GM10266 (cell line): ENCODE data around the gene WNT3A.

Experiments used
- DNase-seq: peaks from one replicate; pipeline ENCODE4 v3.0.0; 2012; ENCODE audit errors: extremely low spot score
- TF ChIP-seq, protein P1 (sequence below): IDR thresholded peaks from 2 replicates; pipeline ENCODE4 v1.5.1; 2012; ENCODE audit warnings: mild to moderate bottlenecking, low read depth; ENCODE audit not compliant: control insufficient read depth, insufficient read depth; ENCODE audit errors: missing control alignments

Gene WNT3A

DNA sequence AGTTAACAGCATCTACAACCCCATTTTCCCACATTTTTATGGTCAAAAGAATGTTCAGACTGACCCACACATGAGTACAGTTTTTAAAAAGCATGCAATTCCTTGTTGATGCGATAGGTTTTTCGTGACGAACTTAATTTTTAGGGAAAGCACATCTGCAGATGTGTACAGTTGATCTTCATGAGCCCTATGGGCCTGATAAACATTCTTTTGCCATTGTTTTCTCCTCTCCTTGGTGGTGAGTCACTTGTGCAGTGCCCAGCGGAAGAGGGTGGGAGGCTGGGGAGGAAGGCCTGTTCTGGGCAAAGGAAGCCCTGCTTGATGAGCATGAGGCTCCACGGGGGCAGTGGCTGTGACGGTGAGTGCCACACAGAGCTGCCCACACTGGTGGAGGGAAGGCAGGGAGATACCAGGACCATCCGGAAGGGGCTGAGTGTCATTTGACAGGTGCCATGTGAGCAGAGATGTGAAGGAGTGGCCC lies 81.0 kb downstream of the WNT3A start:
- no peak for DNase-seq
- TF ChIP-seq, protein P1, sequence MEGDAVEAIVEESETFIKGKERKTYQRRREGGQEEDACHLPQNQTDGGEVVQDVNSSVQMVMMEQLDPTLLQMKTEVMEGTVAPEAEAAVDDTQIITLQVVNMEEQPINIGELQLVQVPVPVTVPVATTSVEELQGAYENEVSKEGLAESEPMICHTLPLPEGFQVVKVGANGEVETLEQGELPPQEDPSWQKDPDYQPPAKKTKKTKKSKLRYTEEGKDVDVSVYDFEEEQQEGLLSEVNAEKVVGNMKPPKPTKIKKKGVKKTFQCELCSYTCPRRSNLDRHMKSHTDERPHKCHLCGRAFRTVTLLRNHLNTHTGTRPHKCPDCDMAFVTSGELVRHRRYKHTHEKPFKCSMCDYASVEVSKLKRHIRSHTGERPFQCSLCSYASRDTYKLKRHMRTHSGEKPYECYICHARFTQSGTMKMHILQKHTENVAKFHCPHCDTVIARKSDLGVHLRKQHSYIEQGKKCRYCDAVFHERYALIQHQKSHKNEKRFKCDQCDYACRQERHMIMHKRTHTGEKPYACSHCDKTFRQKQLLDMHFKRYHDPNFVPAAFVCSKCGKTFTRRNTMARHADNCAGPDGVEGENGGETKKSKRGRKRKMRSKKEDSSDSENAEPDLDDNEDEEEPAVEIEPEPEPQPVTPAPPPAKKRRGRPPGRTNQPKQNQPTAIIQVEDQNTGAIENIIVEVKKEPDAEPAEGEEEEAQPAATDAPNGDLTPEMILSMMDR: no peak

DNA sequence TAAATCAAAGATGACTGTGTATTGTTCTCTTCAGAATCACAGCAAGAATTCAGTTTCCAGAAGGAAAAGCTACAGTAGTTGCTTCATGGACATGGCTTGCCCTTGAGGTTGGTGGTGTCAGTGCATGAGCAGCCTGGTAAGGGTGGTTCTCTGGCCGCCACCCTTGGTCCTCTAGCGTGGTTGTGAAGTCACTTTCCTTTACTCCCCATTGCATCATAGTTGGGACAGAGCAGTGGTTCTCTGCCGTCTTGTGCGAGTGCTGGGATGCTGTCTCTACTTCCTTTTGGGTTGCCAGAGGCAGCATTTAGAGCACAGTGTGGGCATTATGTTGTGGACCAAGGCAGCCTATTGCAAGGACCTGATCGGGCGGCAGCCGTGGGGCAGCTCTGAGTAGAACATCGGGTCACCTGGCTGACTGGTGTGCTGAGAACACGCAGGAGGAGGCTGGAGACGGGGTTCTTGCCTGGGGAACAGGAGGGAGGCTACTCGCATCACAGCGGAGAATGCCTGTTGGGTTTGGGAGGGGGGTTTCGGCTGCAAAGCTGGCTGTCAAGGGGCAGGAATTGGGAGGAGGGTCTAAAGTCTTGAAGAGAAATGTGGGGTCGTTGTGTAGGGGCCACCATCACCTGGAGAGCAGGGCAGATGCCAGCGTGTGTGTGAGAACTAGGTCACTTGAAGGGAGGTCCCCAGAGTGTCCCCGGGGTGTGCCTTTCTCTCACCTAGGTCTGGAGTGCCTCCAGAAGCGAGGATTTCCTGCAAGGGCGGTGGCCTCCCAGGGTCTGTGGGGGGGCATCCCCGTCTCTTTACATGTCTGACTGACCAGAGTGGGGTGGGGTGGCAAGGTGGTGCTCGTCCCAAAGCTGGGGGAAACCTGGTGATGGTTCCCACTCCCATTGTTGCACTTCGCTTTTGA lies 82.0 kb downstream of the WNT3A start:
- TF ChIP-seq, protein P1: no peak
- no peak for DNase-seq

DNA sequence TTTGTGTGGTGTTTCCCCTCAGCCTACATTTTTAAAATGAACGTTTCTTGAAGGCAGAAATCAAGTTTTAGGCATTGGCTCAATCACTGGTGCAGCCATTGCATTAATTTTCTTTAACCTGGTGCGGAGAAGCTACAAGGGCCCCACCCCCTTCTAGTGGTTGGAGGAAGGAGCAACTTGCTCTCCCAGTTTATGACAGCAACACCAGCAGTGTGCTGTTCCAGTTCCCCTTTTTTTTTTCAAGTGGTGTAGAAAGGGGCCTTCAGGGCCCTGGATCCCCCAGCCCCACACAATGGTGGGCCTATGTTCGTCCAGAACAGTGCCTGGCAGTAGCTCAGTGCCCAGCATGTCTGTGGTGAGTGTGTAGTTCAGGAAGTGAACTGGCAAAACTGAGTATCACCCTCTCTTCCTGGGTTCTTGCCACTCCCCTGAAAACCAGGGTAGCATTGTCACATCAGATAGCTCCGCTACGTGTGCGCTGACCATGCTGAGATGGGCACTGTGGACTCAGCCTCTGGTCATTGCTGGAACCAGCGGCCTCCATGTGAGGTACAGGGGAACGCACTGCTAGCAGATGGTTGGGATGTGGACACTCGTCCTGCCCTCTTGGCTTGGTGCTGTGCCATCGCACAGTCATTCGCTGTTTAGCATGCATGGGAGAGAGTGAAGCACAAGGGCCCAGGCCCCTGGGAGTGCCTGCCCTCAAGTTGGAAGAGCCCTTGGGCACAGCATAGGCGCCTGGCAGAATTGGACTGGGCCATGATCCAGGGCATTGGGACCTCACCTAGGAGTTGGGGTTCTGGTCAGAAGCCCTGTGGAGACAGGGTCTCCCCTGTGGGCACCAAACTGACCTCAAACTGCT lies 83.0 kb downstream of the WNT3A start:
- no peak for DNase-seq
- TF ChIP-seq, protein P1: no peak

DNA sequence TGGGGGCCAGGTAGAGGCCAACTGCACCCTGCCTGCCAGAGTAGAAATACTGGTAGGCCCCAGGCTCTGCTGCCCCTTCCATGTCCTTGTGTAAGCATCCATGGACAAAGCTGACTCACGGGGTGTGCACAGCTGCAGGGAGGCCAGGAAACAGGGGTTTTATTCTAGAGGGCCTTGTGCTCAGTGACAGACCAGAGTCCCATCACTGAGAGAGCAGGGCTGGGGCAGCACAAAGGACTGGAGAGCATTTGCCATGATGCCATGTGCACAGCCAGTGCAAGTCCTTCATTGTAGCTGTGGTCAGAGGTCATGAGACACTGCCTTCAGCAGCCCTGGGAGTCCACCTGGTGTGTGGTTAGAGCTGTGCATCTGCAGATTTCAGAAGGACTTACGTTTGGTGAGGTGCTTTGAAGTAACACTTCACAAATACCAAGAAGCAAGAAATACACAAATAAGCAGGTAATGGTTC lies 83.8 kb downstream of the WNT3A start:
- no peak for DNase-seq
- TF ChIP-seq, protein P1: no peak

DNA sequence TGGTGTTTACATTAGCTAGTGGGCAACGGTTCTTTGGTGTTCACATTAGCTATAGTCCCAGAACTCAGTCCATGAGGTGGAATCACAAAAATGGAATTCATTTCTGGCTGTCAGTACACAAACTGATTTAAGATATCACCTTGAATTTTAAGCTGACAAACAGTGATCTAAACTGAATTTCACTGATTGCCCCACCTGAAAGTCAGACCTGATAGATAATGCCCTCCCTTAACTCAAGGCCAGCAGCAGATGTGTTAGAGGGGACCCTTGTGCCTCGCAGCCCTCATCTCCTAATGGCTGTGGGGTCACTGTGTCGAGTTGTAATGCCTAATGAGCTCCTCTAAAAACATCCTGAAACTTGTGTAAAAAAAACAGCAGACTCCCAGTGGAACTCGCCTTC lies 84.3 kb downstream of the WNT3A start:
- no peak for DNase-seq
- TF ChIP-seq, protein P1: no peak

DNA sequence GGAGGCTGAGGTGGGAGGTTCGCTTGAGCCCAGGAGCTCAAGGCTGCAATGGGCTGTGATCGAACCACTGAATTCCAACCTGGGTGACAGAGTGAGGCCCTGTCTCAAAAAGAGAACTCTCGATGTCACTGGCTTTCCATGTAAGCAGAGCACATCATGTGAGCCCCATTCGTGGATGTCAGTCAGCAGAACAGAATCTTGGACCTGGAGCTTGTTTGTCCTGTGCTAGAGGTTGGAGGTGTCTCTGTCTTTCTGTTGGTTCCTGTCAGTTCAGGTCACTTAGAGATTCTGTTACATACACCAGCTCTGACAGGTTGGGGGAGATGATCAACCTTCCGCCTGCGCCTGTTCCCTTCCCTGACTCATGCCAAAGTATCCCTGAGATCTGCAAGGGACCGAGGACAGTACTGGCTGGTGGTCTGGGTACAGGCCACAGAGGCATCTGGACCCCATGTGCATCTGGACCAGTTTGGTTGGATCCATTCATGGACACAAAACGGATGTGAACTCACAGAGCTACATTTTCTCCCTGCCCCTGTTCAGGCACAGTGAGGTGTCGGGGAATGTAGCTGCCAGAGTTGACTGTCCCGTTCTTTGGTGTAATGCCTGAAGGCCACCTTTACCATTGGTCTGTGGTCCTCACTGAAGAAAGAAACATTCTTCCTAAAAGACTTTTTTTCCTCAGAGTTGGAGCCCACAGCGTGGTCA lies 85.7 kb downstream of the WNT3A start:
- TF ChIP-seq, protein P1: no peak
- DNase-seq: no peak
